HepG2 (cell line): ENCODE data around the gene ANKRD35. TPM values are rescaled to one million over a fixed set of nuclear protein-coding genes. Genes with fewer than 3 reads are reported as not detected.

Source experiments
- AHR ChIP-seq: IDR thresholded peaks from 2 replicates; pipeline ENCODE4 v1.6.1; 2018; ENCODE audit warnings: missing genetic modification reagents, missing compliant biosample characterization
- CREBL2 ChIP-seq: sonication (generic); formaldehyde crosslinking; IDR thresholded peaks from 2 replicates; pipeline ENCODE4 v1.8.1; 2023; ENCODE audit warnings: missing genetic modification reagents, mild to moderate bottlenecking, borderline replicate concordance
- DBP ChIP-seq: sonication (generic); formaldehyde crosslinking; IDR thresholded peaks from 2 replicates; pipeline ENCODE4 v1.4.0; 2020; ENCODE audit warnings: missing genetic modification reagents; ENCODE audit errors: not compliant biosample characterization
- ELF3 ChIP-seq: IDR thresholded peaks from 2 replicates; pipeline ENCODE4 v1.6.1; 2016; ENCODE audit warnings: missing genetic modification reagents, missing compliant biosample characterization
- ETV5 ChIP-seq: IDR thresholded peaks from 2 replicates; pipeline ENCODE4 v1.6.1; 2018; ENCODE audit warnings: missing biosample characterization, missing genetic modification reagents, inconsistent platforms, borderline replicate concordance
- HDAC2 ChIP-seq: sonication (generic); formaldehyde crosslinking; IDR thresholded peaks from 2 replicates; pipeline ENCODE4 v1.4.0; 2020; ENCODE audit warnings: missing genetic modification reagents
- HMG20A ChIP-seq: IDR thresholded peaks from 2 replicates; pipeline ENCODE4 v1.6.1; 2016; ENCODE audit warnings: borderline replicate concordance
- HNRNPL ChIP-seq: fragments of 200-400 bp; formaldehyde crosslinking; IDR thresholded peaks from 2 replicates; pipeline ENCODE4 v1.6.1; 2017; ENCODE audit warnings: mild to moderate bottlenecking, low read depth, low read length
- IRF2 ChIP-seq: IDR thresholded peaks from 2 replicates; pipeline ENCODE4 v1.6.1; 2018; ENCODE audit warnings: missing genetic modification reagents, missing compliant biosample characterization
- NCOA2 ChIP-seq: sonication (generic); formaldehyde crosslinking; IDR thresholded peaks from 2 replicates; pipeline ENCODE4 v1.8.0; 2022; ENCODE audit warnings: inconsistent platforms
- NR2F6 ChIP-seq, 2 experiments: IDR thresholded peaks; 2 replicates each; pipeline ENCODE4 v1.6.1; 2016; ENCODE audit warnings: antibody characterized with exemption in 1 of 2, mild to moderate bottlenecking in 1 of 2
- PATZ1 ChIP-seq: sonication (generic); formaldehyde crosslinking; IDR thresholded peaks from 2 replicates; pipeline ENCODE4 v1.4.0; 2020; ENCODE audit warnings: missing genetic modification reagents
- RAD21 ChIP-seq: fragments of 450-650 bp; formaldehyde crosslinking; IDR thresholded peaks from 2 replicates; pipeline ENCODE4 v1.5.0; 2020; ENCODE audit warnings: mild to moderate bottlenecking
- RCOR2 ChIP-seq: IDR thresholded peaks from 2 replicates; pipeline ENCODE4 v1.6.1; 2016; ENCODE audit warnings: missing biosample characterization, missing genetic modification reagents
- RXRA ChIP-seq: sonication (generic); formaldehyde crosslinking; IDR thresholded peaks from 2 replicates; pipeline ENCODE4 v1.5.1; 2020; ENCODE audit warnings: missing genetic modification reagents
- SAP130 ChIP-seq: IDR thresholded peaks from 2 replicates; pipeline ENCODE4 v1.6.1; 2016; ENCODE audit warnings: low read depth
- SNRNP70 ChIP-seq: fragments of 200-400 bp; formaldehyde crosslinking; IDR thresholded peaks from 2 replicates; pipeline ENCODE4 v1.6.1; 2017; ENCODE audit warnings: mild to moderate bottlenecking, low read depth, low read length, moderate library complexity
- TBX2 ChIP-seq: sonication (generic); formaldehyde crosslinking; IDR thresholded peaks from 2 replicates; pipeline ENCODE4 v1.5.0; 2020; ENCODE audit warnings: missing genetic modification reagents, mild to moderate bottlenecking, borderline replicate concordance
- TFDP1 ChIP-seq: IDR thresholded peaks from 2 replicates; pipeline ENCODE4 v1.6.1; 2016; ENCODE audit warnings: missing compliant biosample characterization, missing genetic modification reagents, borderline replicate concordance
- TIGD3 ChIP-seq: sonication (generic); formaldehyde crosslinking; IDR thresholded peaks from 2 replicates; pipeline ENCODE4 v1.5.1; 2020; ENCODE audit warnings: mild to moderate bottlenecking, missing genetic modification reagents, borderline replicate concordance
- ZNF629 ChIP-seq: sonication (generic); formaldehyde crosslinking; conservative IDR thresholded peaks from 2 replicates; pipeline ENCODE4 v1.5.0; 2020; ENCODE audit warnings: missing genetic modification reagents
- ZNF704 ChIP-seq: sonication (generic); formaldehyde crosslinking; IDR thresholded peaks from 2 replicates; pipeline ENCODE4 v1.8.1; 2023; ENCODE audit warnings: mild to moderate bottlenecking, inconsistent platforms, moderate library complexity, missing genetic modification reagents, borderline replicate concordance
- polyA plus RNA-seq, 8 experiments: library from polyadenylated mRNA; depleted of rRNA in 3 of 8; stranded (reverse) in 7 of 8; unstranded in 1 of 8; fragments of >200 nt; fragmentation: Illumina TruSeq in 4 of 8; extraction: Trizol in 4 of 8; gene quantifications; 2 replicates each; pipeline versions ENCODE4 v1.2.1 to v1.2.3, GENCODE V29; 2011 to 2016; ENCODE audit warnings: low read depth in 4 of 8, missing spikeins in 1 of 8, mixed read lengths in 1 of 8; ENCODE audit not compliant: insufficient read depth in 1 of 8
- total RNA-seq, 5 experiments: library from RNA; depleted of rRNA; stranded (reverse); fragments of >200 nt; fragmentation: Illumina TruSeq; extraction: Trizol; gene quantifications; 2 replicates each; pipeline ENCODE4 v1.2.3, GENCODE V29; 2016; ENCODE audit warnings: low read depth in 1 of 5

Gene ANKRD35
- total and polyA plus RNA-seq, 2 of the 13 experiments (the other 11 are each of a cell fraction or from before 2014, with no cell fraction given), result 0.02 TPM; not detected in 1

- TF ChIP-seq ETV5 (CRISPR knock-in tag) (peak; percentile 93), TBX2 (CRISPR knock-in tag) (peak; percentile 20; the same call in 1 of the 2 replicates), CREBL2 (CRISPR knock-in tag) (no peak), SNRNP70 (no peak), ELF3 (CRISPR knock-in tag) (0 out of 2 replicates have a peak, but pooled peaks have one; percentile 49), HNRNPL (0 out of 2 replicates have a peak, but pooled peaks have one; percentile 29), NCOA2 (CRISPR knock-in tag) (0 out of 2 replicates have a peak, but pooled peaks have one; percentile 60), ZNF704 (no peak), HMG20A (CRISPR knock-in tag) (peak; percentile 75; the same call in 1 of the 2 replicates), RAD21 (CRISPR knock-in tag) (no peak), RXRA (CRISPR knock-in tag) (peak; percentile 85; the same call in 1 of the 2 replicates), IRF2 (CRISPR knock-in tag) (0 out of 2 replicates have a peak, but pooled peaks have one; percentile 15), NR2F6 (IDR thresholded peaks at IDR 0.05) (peak; percentile 71), NR2F6 (CRISPR knock-in tag; IDR thresholded peaks at IDR 0.05) (peak; percentile 87), ZNF629 (CRISPR knock-in tag) (0 out of 2 replicates have a peak, but pooled peaks have one; percentile 25), HDAC2 (peak; percentile 65; the same call in 1 of the 2 replicates), TIGD3 (no peak), TFDP1 (CRISPR knock-in tag) (no peak), PATZ1 (CRISPR knock-in tag) (0 out of 2 replicates have a peak, but pooled peaks have one; percentile 19), DBP (CRISPR knock-in tag) (no peak), SAP130 (CRISPR knock-in tag) (peak; percentile 41; the same call in 1 of the 2 replicates), RCOR2 (CRISPR knock-in tag) (peak; percentile 52; the same call in 1 of the 2 replicates), AHR (CRISPR knock-in tag) (no peak)
These were observed 12.3 kb upstream of the ANKRD35 start (continued) for GRCh38 chr1:145897969-145898368.
